Activated CD8-positive, alpha-beta memory T cell treated with anti-CD3 and anti-CD28 coated beads for 1 hour (primary cell): ENCODE results near the gene SAP130.

ENCODE experiments used
- DNase-seq, 2 donors: peaks; one replicate each; pipeline ENCODE4 v3.0.0-alpha.2; 2020; ENCODE audit warnings: low read depth in 1 of 2; ENCODE audit errors: extremely low read depth in 1 of 2

Gene SAP130

DNA sequence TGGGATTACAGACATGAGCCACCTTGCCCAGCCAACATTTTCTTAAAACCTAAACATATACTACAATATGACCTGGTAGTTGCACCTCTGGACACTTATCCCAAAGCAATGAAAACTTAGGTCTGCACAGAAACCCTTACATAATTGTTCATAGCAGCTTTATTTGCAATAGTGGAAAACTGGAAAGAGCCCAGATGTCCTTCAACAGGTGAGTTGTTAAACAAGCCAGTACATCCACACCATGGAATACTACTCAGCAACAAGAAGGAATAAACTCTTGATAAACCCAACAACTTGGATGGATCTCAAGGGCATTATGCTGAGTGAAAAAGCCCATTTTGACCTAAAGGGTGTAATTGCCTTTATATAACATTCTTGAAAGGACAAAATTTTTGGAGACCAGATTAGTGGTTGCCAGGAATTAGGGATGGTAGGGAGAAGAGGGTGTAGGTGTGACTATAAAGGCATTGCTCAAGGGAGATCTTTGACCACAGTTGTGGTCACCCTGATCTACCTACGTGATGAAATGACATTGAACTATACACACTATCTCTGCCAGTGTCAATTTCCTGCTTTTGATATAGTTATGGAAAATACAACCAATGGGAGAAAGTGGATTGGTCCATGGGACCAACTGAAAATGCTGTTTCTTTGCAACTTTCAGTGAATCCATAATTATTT is 130.2 kb downstream of the SAP130 start:
- DNase-seq, result no peak

DNA sequence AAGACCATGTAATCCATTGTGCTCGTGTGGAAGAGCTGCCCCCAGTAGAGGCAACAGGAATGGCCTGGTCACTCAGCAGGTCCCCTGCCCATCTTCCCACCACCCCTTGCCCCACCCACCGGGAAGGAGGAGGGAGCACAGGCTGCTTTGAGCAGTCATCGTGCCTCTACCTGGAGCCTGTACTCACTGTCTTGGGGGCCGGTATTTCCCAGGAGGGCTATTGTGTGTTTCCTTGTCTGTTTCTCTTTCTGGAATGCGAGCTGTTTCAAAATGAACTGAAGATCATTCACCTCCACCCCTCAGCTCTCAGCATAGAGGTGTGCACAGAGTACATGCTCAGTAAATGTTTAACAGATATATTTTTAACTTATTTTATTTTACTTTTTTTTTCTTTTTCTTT is 134.4 kb downstream of the SAP130 start:
- DNase-seq, result no peak

DNA sequence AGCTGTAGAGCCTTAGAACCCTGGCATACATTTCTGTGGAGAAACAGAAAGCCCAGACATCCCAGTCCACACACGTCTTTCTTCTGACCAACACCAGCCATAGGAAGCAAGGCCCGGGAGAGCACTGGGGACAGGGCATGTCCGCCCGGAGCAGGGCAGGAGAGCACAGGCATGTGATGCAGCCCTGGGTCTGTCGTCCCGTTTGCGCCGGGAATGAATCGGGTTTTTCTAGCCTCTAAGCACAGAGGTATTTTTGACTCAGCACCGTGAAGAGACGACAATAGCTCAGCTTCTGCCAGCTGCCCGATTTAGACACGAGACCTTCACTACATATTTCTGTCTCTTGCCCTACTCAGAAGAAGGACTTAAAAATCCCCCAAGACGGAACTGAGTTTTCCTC is 134.8 kb downstream of the SAP130 start:
- no peak for DNase-seq

DNA sequence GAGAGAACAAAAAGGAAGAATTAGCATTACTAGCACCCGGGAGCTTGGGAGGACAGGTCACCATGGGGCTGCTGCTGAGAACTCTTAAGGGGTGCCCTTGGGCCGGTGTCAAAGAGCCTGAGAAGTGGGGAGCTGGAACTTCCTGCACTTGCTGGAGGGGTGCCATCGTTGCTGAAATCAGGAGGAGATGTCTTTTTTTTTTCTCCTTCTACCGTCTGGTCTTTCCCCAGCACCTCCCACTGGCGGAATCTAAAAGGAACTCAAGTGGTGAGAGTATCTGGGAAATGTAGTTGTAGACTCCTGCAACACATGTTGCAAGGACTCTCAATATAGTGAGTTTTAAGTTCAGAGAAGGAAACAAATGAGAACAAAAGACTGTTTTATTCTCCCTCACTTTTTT is 136.0 kb downstream of the SAP130 start:
- no peak for DNase-seq
